ENCODE measurements around the gene MAP3K14. TPM values are rescaled to one million over a fixed set of nuclear protein-coding genes. Genes with fewer than 3 reads are reported as not detected.

The MAP3K14 gene
- total and polyA plus RNA-seq, 7 donors = 12.4 to 53.5 (median 24.6) TPM

- no peak overlapping the region for H3K27ac ChIP-seq
- peak in 3 of 4 donors; percentile 23 to 30 (median 29) for ATAC-seq
- peaks cover 0 to 2% (median 0%) of the 10 kb centered on the region in 3 donors for H3K27me3 ChIP-seq (ENCODE audit: insufficient read depth in 3 of 3, low read length in 2 of 3)
- H3K4me1 ChIP-seq = no peaks in the 10 kb centered on the region
- H3K4me3 ChIP-seq = no peak overlapping the region
- WGBS, 3 donors = 44 to 48% (median 47%) methylated on average over 6 of the region's 6 CpGs
- TF ChIP-seq CTCF (IDR thresholded peaks at IDR 0.05) = no peak
- intact Hi-C loops (cut with DNase I) = loop anchor here in 1 of 2 donors (2.0 kb wide), 1 partner anchor 16 kb away; no protein-coding TSS in a partner anchor
- H3K36me3 ChIP-seq (ENCODE audit: insufficient read depth in 1 of 2, low read depth in 1 of 2) = no peaks in the 10 kb centered on the region
- no peaks in the 10 kb centered on the region for H3K9me3 ChIP-seq
- no peak for DNase-seq
Measured at GRCh38 chr17:45234641-45235415, 82.0 kb downstream of the MAP3K14 start.

- no peak for DNase-seq
- H3K27ac ChIP-seq = no peak overlapping the region
- WGBS, 3 donors = 86 to 93% (median 92%) methylated on average over 7 to 8 of the region's 8 CpGs
- H3K4me1 ChIP-seq = peaks cover 4% of the 10 kb centered on the region
- H3K36me3 ChIP-seq (ENCODE audit: insufficient read depth in 1 of 2, low read depth in 1 of 2) = no peaks in the 10 kb centered on the region
- TF ChIP-seq CTCF (IDR thresholded peaks at IDR 0.05) = no peak
- no peaks in the 10 kb centered on the region for H3K9me3 ChIP-seq
- H3K27me3 ChIP-seq (ENCODE audit: insufficient read depth in 3 of 3, low read length in 2 of 3) = peaks cover 0 to under 1% (median 0%) of the 10 kb centered on the region in 3 donors
- H3K4me3 ChIP-seq = no peak overlapping the region
- intact Hi-C loops (cut with DNase I) = no loop called here
- ATAC-seq = no peak
Measured at GRCh38 chr17:45233423-45233924, 83.3 kb downstream of the MAP3K14 start.

- TF ChIP-seq CTCF (IDR thresholded peaks at IDR 0.05) = no peak
- Histone ChIP-seq H3K4me1 (peaks cover 11% of the 10 kb centered on the region), H3K36me3 (ENCODE audit: insufficient read depth in 1 of 2, low read depth in 1 of 2) (no peaks in the 10 kb centered on the region), H3K27me3 (ENCODE audit: insufficient read depth in 3 of 3, low read length in 2 of 3) (no peaks in the 10 kb centered on the region), H3K4me3 (no peak overlapping the region), H3K9me3 (no peaks in the 10 kb centered on the region), H3K27ac (no peak overlapping the region)
- WGBS, 3 donors = 93 to 98% (median 98%) methylated on average over 9 of the region's 9 CpGs
- intact Hi-C loops (cut with DNase I) = no loop called here
- no peak for DNase-seq
- no peak for ATAC-seq
Measured at GRCh38 chr17:45232514-45233422, 84.1 kb downstream of the MAP3K14 start.

GRCh38 chr17:45231481-45232116, 85.2 kb downstream of the MAP3K14 start:
- H3K27me3 ChIP-seq (ENCODE audit: insufficient read depth in 3 of 3, low read length in 2 of 3) = no peaks in the 10 kb centered on the region
- DNase-seq (no peak), ATAC-seq (no peak)
- no peaks in the 10 kb centered on the region for H3K9me3 ChIP-seq
- no peak for TF ChIP-seq CTCF (IDR thresholded peaks at IDR 0.05)
- WGBS, 3 donors = 78 to 84% (median 81%) methylated on average over 19 of the region's 19 CpGs
- no peaks in the 10 kb centered on the region for H3K36me3 ChIP-seq (ENCODE audit: insufficient read depth in 1 of 2, low read depth in 1 of 2)
- H3K4me1 ChIP-seq = peaks cover 15% of the 10 kb centered on the region
- intact Hi-C loops (cut with DNase I) = no loop called here
- no peak overlapping the region for H3K27ac ChIP-seq
- no peak overlapping the region for H3K4me3 ChIP-seq
